Activated CD8-positive, alpha-beta T cell treated with anti-CD3 and anti-CD28 coated beads, Interleukin-2, amount 10 ng/mL, durations not matched to agents 7 days and 5 days (primary cell): Measurements from ENCODE around the gene KHK. TPM values are rescaled to one million over a fixed set of nuclear protein-coding genes. Genes with fewer than 3 reads are reported as not detected.

ENCODE experiments used
- ATAC-seq: fragments of 150-1000 bp; cut with Tn5 transposase; one replicate; pipeline ENCODE4 v1.10.0; 2021; ENCODE audit warnings: moderate library complexity
- CTCF ChIA-PET: fragments of 350-600 bp; sonication (Branson Sonifier 250); formaldehyde crosslinking; loops from one replicate; lab custom pipeline; 2021; ENCODE audit warnings: antibody characterized with exemption; lab: Charles Lee
- POLR2A ChIA-PET: fragments of 350-600 bp; sonication (Branson Sonifier 250); formaldehyde crosslinking; loops from one replicate; lab custom pipeline; 2021; ENCODE audit warnings: antibody characterized with exemption; lab: Charles Lee
- DNase-seq: peaks from one replicate; pipeline ENCODE4 v3.0.0-alpha.2; 2020
- H3K27ac Mint-ChIP-seq: one replicate; pipeline ENCODE4 v1.8.0; 2021; ENCODE audit warnings: mild to moderate bottlenecking, mixed read lengths
- H3K27me3 Mint-ChIP-seq: one replicate; pipeline ENCODE4 v1.8.0; 2021; ENCODE audit warnings: low read depth, mixed read lengths
- H3K36me3 Mint-ChIP-seq: one replicate; pipeline ENCODE4 v1.8.0; 2021; ENCODE audit warnings: low read depth, mixed read lengths
- H3K4me1 Mint-ChIP-seq: one replicate; pipeline ENCODE4 v1.8.0; 2021; ENCODE audit warnings: low read depth, mixed read lengths
- H3K4me3 Mint-ChIP-seq: one replicate; pipeline ENCODE4 v1.8.0; 2021; ENCODE audit warnings: mild to moderate bottlenecking, mixed read lengths
- H3K9me3 Mint-ChIP-seq: one replicate; pipeline ENCODE4 v1.8.0; 2022; ENCODE audit warnings: mixed read lengths; ENCODE audit not compliant: insufficient read depth
- total RNA-seq, 2 experiments: library from RNA; stranded (reverse); gene quantifications; one replicate each; pipeline ENCODE4 v1.2.3, GENCODE V29; 2021

The KHK gene
- total RNA-seq, 2 experiments from 2014 or later: 12.1 to 12.4 TPM

DNA sequence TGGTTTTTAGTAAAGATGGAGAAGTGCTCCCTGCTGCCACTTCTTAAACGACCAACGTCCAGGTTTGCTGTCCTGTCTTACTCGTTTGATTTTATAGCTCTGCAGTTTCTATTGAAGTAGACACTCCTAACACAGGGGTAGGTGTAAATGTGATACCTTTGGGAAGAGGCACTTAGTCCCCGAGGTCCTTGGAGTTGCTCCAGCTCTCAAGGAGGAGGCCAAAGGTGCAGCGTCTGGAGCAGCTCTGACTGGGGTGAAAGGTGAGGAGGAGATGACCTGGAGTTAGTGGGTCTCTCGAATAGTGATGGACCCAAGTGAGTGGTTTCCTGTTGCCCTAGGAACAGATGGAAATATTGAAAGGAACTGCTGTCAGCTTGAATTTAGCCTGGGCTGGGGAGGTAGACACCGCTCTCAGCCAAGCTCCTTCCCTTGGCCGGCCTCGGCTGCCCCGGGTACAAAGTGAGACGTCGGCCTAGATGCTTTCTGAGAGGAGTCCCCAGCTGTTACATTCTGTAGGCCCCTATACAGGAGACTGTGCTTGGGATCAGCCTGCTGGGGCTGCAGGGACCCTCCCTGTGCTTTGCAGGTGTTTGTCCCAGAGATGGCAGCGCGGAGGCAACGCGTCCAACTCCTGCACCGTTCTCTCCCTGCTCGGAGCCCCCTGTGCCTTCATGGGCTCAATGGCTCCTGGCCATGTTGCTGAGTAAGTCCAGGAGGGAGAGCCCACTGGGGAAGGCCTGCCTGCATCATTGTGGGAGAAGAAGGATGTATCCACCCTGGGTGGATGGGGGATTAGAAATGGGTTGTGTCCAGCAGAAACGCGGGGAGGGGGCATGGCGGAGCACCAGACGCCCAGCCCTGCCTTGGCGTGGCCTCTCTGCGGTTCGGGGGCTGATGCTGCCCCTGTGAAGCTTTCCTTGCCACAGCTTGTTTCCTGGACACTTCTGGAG lies 5.4 kb downstream of the KHK start:
- ATAC-seq (no peak), DNase-seq (no peak)
- Mint-ChIP-seq H3K27me3 (no peaks in the 10 kb centered on the region), H3K4me1 (peaks cover 37% of the 10 kb centered on the region), H3K4me3 (no peak overlapping the region), H3K9me3 (no peaks in the 10 kb centered on the region), H3K36me3 (no peaks in the 10 kb centered on the region), H3K27ac (no peak overlapping the region)
- ChIA-PET POLR2A (no interaction called here), CTCF (interaction anchor here (1.0 to 1.9 kb wide), 2 partner anchors 10 to 188 kb away, joined by 4 read pairs; no protein-coding TSS in a partner anchor)

DNA sequence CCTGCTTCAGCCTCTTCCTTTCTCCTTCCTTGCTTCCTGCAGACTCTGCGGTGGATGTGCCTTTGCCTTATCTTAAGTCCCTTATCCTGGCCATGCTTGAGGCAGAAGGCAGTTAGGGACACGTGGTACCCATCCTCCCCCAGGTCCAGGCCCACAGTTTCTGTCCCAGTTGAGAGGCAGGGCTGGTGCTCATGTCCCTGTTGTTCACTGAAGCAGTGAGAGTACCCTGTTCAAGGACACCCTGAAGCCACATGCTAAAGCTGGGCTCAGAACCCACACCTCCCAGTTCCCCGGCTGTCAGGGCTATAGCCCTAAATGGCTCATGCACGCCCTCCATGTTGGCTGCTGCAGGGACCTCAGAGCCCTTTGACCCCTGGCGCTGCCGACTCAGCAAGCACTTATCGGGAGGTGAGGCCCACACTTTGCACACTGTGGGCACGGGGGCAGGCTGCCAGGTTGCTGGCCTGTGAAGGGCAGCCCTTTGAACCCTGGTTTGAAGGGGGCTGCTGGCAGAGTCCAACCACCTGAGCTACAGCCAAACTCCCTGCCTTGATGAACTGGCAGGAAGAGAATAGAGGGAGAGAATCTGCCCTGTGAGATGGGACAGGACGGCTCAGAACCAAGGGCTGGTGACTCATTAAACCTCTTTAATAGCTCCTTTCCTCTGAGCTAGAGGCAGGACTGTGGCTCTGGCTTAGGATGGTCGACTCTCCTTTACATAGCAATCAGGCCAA lies 6.3 kb downstream of the KHK start:
- Mint-ChIP-seq H3K36me3 (no peaks in the 10 kb centered on the region), H3K27me3 (no peaks in the 10 kb centered on the region), H3K4me1 (peaks cover 30% of the 10 kb centered on the region), H3K9me3 (no peaks in the 10 kb centered on the region), H3K27ac (no peak overlapping the region), H3K4me3 (no peak overlapping the region)
- POLR2A ChIA-PET: no interaction called here
- ATAC-seq (no peak), DNase-seq (no peak)
- CTCF ChIA-PET: interaction anchor here (1.0 to 1.9 kb wide), 3 partner anchors 9 to 187 kb away, joined by 3 to 4 read pairs (median 4); no protein-coding TSS in a partner anchor

DNA sequence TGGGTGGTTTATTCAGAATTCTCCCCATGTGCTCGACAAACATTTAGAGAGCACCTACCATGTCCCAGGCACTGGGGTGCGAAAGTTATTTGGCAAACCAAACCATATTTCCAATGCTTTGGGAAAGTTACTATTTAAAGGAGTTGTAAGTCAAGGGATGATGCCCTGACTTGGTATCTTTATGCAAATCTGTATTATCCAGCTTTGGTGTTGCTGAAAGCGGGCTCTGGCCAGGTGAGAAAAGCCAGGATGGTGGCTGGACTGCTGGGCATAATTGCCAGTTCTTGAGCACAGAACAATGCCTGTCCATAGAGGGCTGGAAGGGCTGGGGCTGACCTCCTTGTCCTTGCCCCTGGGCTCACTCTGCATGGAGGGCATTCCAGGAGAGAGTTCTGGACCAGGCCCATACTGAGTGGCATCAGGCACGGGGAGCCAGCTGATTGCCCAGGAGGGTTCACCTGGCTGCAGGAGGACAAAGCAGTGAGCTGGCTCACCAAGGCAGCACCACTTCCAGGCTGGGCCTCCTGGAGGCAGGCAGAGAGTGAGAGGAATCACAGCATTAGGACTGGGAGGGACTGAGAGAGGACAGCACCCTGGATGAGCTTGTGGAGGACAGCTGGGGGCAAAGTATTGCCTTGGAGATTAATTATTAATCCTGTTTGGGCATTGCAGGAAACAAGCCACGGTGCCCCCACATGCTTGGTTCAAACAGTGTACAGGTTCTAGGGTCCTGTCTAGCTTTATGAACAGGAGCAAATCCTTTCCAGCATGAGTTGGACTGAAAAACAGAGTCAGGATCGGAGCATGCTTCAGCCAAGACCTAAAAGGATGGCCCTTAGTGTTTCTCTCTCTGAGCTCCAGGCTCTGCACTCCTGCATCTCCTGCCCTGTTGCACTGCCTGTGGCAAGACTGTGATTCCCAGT lies 7.1 kb downstream of the KHK start:
- POLR2A ChIA-PET: no interaction called here
- Mint-ChIP-seq H3K4me3 (no peak overlapping the region), H3K36me3 (no peaks in the 10 kb centered on the region), H3K4me1 (peaks cover 24% of the 10 kb centered on the region), H3K27ac (no peak overlapping the region), H3K27me3 (no peaks in the 10 kb centered on the region), H3K9me3 (no peaks in the 10 kb centered on the region)
- CTCF ChIA-PET: interaction anchor here (0.9 to 1.9 kb wide), 4 partner anchors 8 to 210 kb away, joined by 3 to 4 read pairs (median 4); no protein-coding TSS in a partner anchor
- no peak for ATAC-seq
- no peak for DNase-seq

DNA sequence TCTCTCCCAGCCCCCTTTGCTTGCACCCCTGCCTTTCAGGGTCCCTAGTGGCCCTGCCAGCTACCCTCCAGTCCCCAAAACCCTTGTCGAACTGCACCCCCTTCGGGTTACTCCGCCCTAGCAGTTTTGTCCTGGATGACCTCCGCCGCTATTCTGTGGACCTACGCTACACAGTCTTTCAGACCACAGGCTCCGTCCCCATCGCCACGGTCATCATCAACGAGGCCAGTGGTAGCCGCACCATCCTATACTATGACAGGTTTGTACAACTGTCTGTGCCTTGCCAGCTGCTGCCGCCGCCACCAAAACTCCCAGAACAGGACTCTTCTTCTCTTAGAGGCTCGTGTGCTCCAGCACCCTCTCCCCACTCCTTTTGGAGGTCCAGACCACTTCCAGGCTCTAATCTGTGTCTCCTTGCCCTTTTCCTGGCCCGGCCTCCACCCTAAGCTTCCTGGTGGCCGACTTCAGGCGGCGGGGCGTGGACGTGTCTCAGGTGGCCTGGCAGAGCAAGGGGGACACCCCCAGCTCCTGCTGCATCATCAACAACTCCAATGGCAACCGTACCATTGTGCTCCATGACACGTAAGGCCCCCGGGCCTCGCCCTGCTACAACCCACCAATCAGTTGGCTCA lies 7.9 kb downstream of the KHK start:
- Mint-ChIP-seq H3K27ac (no peak overlapping the region), H3K4me1 (peaks cover 18% of the 10 kb centered on the region), H3K4me3 (no peak overlapping the region), H3K27me3 (no peaks in the 10 kb centered on the region), H3K9me3 (no peaks in the 10 kb centered on the region), H3K36me3 (no peaks in the 10 kb centered on the region)
- ChIA-PET CTCF (interaction anchor here (0.9 to 1.9 kb wide), 3 partner anchors 8 to 209 kb away, joined by 3 to 4 read pairs (median 4); no protein-coding TSS in a partner anchor), POLR2A (no interaction called here)
- DNase-seq (no peak), ATAC-seq (no peak)

- CTCF ChIA-PET: interaction anchor here (1.0 to 3.5 kb wide), 4 partner anchors 31 to 184 kb away, joined by 3 to 26 read pairs (median 4); partner anchors contain the start of gene PREB
Observed at GRCh38 chr2:27095427-27095744, 8.8 kb downstream of the KHK start.

DNA sequence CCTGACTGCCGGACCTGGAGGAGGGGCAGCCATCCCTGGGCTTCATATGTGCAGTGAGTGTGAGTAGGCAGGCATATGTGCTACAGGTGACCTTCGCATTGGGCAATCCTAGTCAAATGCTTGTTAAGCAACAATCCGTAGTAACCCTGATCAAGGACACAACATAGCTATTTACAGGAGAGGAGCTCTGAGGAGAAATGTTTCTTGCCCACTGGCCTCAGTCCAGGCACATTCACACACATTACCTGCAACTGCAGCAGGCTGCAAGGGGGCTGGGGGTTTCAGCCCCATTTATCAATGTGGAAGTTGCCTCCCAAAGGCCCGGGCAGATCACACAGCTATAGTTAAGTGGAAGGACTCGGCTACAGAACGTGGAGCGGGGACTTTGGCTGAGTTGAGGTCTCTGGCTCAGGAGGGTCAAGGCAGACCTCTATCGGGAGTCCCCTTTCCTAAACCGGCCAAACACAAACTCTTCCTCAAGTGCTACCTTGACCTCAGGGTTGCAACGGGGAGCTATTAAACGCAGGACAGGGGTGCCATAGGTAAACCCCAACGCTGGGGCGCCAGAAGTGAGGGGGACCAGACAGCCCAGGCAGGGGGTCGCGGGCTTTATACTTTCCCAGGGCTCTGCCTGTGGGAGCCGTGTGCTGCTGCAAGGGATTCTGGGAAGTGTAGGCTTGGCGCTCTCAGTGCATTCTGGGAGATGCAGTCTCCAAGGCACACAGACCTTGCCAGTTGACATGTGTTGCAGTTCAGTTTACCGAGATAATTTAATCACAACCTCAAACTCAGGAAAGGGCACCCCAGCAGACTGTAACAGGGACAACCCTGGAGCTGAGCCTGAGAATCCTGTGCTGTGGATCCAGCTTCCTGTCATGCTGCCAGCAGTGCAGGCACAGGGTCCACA lies 9.4 kb downstream of the KHK start:
- ChIA-PET CTCF (interaction anchor here (0.8 to 4.1 kb wide), 11 partner anchors 9 to 588 kb away, joined by 3 to 26 read pairs (median 3); partner anchors contain the start of genes PREB and TMEM214), POLR2A (interaction anchor here (0.8 kb wide), 1 partner anchor 116 kb away, joined by 3 read pairs; the partner anchor contains the start of genes ATRAID and SLC5A6)
- Mint-ChIP-seq H3K27ac (peak overlapping the region; percentile 60), H3K4me1 (peaks cover 14% of the 10 kb centered on the region), H3K4me3 (peak overlapping the region; percentile 29), H3K27me3 (no peaks in the 10 kb centered on the region), H3K36me3 (no peaks in the 10 kb centered on the region), H3K9me3 (no peaks in the 10 kb centered on the region)
- DNase-seq: peak; percentile 61
- ATAC-seq: peak; percentile 76

More at GRCh38 chr2:27095427-27095744, 8.8 kb downstream of the KHK start:
- Mint-ChIP-seq H3K9me3 (no peaks in the 10 kb centered on the region), H3K36me3 (no peaks in the 10 kb centered on the region), H3K27ac (peak overlapping the region; percentile 2), H3K27me3 (no peaks in the 10 kb centered on the region), H3K4me1 (peaks cover 14% of the 10 kb centered on the region), H3K4me3 (peak overlapping the region; percentile 3)
- DNase-seq (no peak), ATAC-seq (no peak)
- POLR2A ChIA-PET: no interaction called here

GRCh38 chr2:27096748-27097297 lies 10.3 kb downstream of the KHK start:
- no peaks in the 10 kb centered on the region for H3K27me3 Mint-ChIP-seq
- ATAC-seq (no peak), DNase-seq (no peak)
- no peak overlapping the region for H3K4me3 Mint-ChIP-seq
- H3K4me1 Mint-ChIP-seq: peaks cover 14% of the 10 kb centered on the region
- no peak overlapping the region for H3K27ac Mint-ChIP-seq
- CTCF ChIA-PET: interaction anchor here (0.7 to 4.1 kb wide), 15 partner anchors 9 to 587 kb away, joined by 3 to 26 read pairs (median 3); partner anchors contain the start of genes AGBL5, PREB and TRIM54
- no peaks in the 10 kb centered on the region for H3K9me3 Mint-ChIP-seq
- H3K36me3 Mint-ChIP-seq: no peaks in the 10 kb centered on the region
- POLR2A ChIA-PET: interaction anchor here (0.8 to 1.4 kb wide), 2 partner anchors 46 to 115 kb away, joined by 3 read pairs; partner anchors contain the start of genes AGBL5, ATRAID and SLC5A6

- POLR2A ChIA-PET: interaction anchor here (1.4 kb wide), 1 partner anchor 46 kb away, joined by 3 read pairs; the partner anchor contains the start of gene AGBL5
- CTCF ChIA-PET: interaction anchor here (0.7 to 4.1 kb wide), 15 partner anchors 9 to 206 kb away, joined by 3 to 26 read pairs (median 4); partner anchors contain the start of genes AGBL5, KHK, PREB and TRIM54
- Mint-ChIP-seq H3K36me3 (no peaks in the 10 kb centered on the region), H3K4me3 (no peak overlapping the region), H3K9me3 (no peaks in the 10 kb centered on the region), H3K27me3 (no peaks in the 10 kb centered on the region), H3K27ac (no peak overlapping the region), H3K4me1 (peaks cover 14% of the 10 kb centered on the region)
- ATAC-seq (no peak), DNase-seq (no peak)
Observed at GRCh38 chr2:27097341-27097740, 10.8 kb downstream of the KHK start.

DNA sequence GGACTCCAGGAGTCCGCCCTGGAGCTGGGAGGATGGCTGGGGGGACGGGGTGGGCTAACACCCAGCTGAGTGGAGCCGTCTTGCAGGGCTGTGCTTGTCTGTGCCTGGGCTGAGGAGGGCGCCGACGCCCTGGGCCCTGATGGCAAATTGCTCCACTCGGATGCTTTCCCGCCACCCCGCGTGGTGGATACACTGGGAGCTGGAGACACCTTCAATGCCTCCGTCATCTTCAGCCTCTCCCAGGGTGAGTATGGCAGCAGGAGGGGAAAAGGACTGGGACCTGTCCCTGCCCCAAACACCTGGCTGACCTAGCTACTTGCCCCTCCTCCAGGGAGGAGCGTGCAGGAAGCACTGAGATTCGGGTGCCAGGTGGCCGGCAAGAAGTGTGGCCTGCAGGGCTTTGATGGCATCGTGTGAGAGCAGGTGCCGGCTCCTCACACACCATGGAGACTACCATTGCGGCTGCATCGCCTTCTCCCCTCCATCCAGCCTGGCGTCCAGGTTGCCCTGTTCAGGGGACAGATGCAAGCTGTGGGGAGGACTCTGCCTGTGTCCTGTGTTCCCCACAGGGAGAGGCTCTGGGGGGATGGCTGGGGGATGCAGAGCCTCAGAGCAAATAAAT lies 12.9 kb downstream of the KHK start:
- H3K9me3 Mint-ChIP-seq: no peaks in the 10 kb centered on the region
- ChIA-PET POLR2A (interaction anchor here (0.6 kb wide), 1 partner anchor 27 kb away, joined by 3 read pairs; no protein-coding TSS in a partner anchor), CTCF (interaction anchor here (0.8 to 4.1 kb wide), 9 partner anchors 11 to 204 kb away, joined by 3 to 23 read pairs (median 4); partner anchors contain the start of genes KHK and TMEM214)
- H3K27me3 Mint-ChIP-seq: peaks cover 3% of the 10 kb centered on the region
- DNase-seq: no peak
- no peak overlapping the region for H3K27ac Mint-ChIP-seq
- peaks cover 14% of the 10 kb centered on the region for H3K4me1 Mint-ChIP-seq
- H3K36me3 Mint-ChIP-seq: no peaks in the 10 kb centered on the region
- H3K4me3 Mint-ChIP-seq: no peak overlapping the region
- ATAC-seq: no peak
